Osteocyte (in vitro differentiated cells): ENCODE results near the gene RHOJ. TPM values are rescaled to one million over a fixed set of nuclear protein-coding genes. Genes with fewer than 3 reads are reported as not detected.
A peak's percentile ranks its signal among the peaks of the same experiment; 100 is the strongest.
"Not testable (repeated sequence)": the region's sequence is repeated elsewhere in the genome, so short reads cannot be mapped to it uniquely, and the experiment has no call there.

Experiments
- DNase-seq: peaks from one replicate; pipeline ENCODE4 v3.0.0; 2021; ENCODE audit warnings: mixed read lengths; ENCODE audit not compliant: unreplicated experiment; ENCODE audit errors: extremely low spot score
- H3K27ac Mint-ChIP-seq: one replicate; pipeline ENCODE4 v1.8.0; 2021; ENCODE audit warnings: mild to moderate bottlenecking, mixed read lengths; ENCODE audit not compliant: unreplicated experiment
- H3K27me3 Mint-ChIP-seq: one replicate; pipeline ENCODE4 v1.8.0; 2021; ENCODE audit warnings: mixed read lengths; ENCODE audit not compliant: unreplicated experiment
- H3K36me3 Mint-ChIP-seq: one replicate; pipeline ENCODE4 v1.8.0; 2021; ENCODE audit warnings: mixed read lengths; ENCODE audit not compliant: unreplicated experiment
- H3K4me1 Mint-ChIP-seq: one replicate; pipeline ENCODE4 v1.8.0; 2021; ENCODE audit warnings: mixed read lengths; ENCODE audit not compliant: unreplicated experiment
- H3K4me3 Mint-ChIP-seq: one replicate; pipeline ENCODE4 v1.8.0; 2021; ENCODE audit warnings: mild to moderate bottlenecking, moderate library complexity, mixed read lengths; ENCODE audit not compliant: unreplicated experiment
- H3K9me3 Mint-ChIP-seq: one replicate; pipeline ENCODE4 v1.8.0; 2021; ENCODE audit warnings: mixed read lengths; ENCODE audit not compliant: unreplicated experiment
- CTCF ChIP-seq: fragments of 200-600 bp; sonication (generic); IDR thresholded peaks from 2 replicates; pipeline ENCODE4 v1.5.0; 2021; ENCODE audit warnings: antibody characterized with exemption, mild to moderate bottlenecking, moderate library complexity
- total RNA-seq: library from RNA; stranded (reverse); gene quantifications from 2 replicates; pipeline ENCODE4 v1.2.1, GENCODE V29; 2021

The RHOJ gene
- total RNA-seq, 1 donor from 2014 or later: 69.7 TPM

- H3K27ac Mint-ChIP-seq: no peak overlapping the region
- H3K4me3 Mint-ChIP-seq: no peak overlapping the region
- no peaks in the 10 kb centered on the region for H3K4me1 Mint-ChIP-seq
These were observed 97.8 kb downstream of the RHOJ start for GRCh38 chr14:63301891-63302534.

GRCh38 chr14:63304429-63304828, 100.2 kb downstream of the RHOJ start:
- H3K27me3 Mint-ChIP-seq: peaks cover 17% of the 10 kb centered on the region
- not testable (repeated sequence) for H3K4me1 Mint-ChIP-seq, H3K9me3 Mint-ChIP-seq, H3K27ac Mint-ChIP-seq, DNase-seq, H3K4me3 Mint-ChIP-seq, H3K36me3 Mint-ChIP-seq

More at GRCh38 chr14:63301891-63302534, 97.8 kb downstream of the RHOJ start:
- Mint-ChIP-seq H3K27me3 (peaks cover 6% of the 10 kb centered on the region), H3K9me3 (no peaks in the 10 kb centered on the region), H3K36me3 (no peaks in the 10 kb centered on the region)
- DNase-seq: no peak
- TF ChIP-seq CTCF: no peak

GRCh38 chr14:63308723-63309317, 104.6 kb downstream of the RHOJ start:
- H3K4me3 Mint-ChIP-seq: no peak overlapping the region
- DNase-seq: no peak
- H3K27ac Mint-ChIP-seq: no peak overlapping the region
- no peaks in the 10 kb centered on the region for H3K36me3 Mint-ChIP-seq
- H3K9me3 Mint-ChIP-seq: no peaks in the 10 kb centered on the region
- no peaks in the 10 kb centered on the region for H3K4me1 Mint-ChIP-seq
- TF ChIP-seq CTCF: peak; percentile 56
- H3K27me3 Mint-ChIP-seq: peaks cover 33% of the 10 kb centered on the region

GRCh38 chr14:63318835-63319234, 114.6 kb downstream of the RHOJ start, which contains the start of gene GPHB5:
GPHB5 (minus strand) TSS chr14:63318935; CDS start chr14:63317849, 1,086 bp downstream.
- no peak for DNase-seq
- H3K9me3 Mint-ChIP-seq: no peaks in the 10 kb centered on the region
- no peaks in the 10 kb centered on the region for H3K4me1 Mint-ChIP-seq
- H3K27me3 Mint-ChIP-seq: peaks cover 28% of the 10 kb centered on the region
- no peaks in the 10 kb centered on the region for H3K36me3 Mint-ChIP-seq
- H3K4me3 Mint-ChIP-seq: no peak within 1 kb of the TSS
- no peak within 1 kb of the TSS for H3K27ac Mint-ChIP-seq
- no peak for TF ChIP-seq CTCF

GRCh38 chr14:63322472-63322871, 118.2 kb downstream of the RHOJ start:
- Mint-ChIP-seq H3K4me1 (no peaks in the 10 kb centered on the region), H3K36me3 (no peaks in the 10 kb centered on the region), H3K4me3 (no peak overlapping the region), H3K27me3 (peaks cover 25% of the 10 kb centered on the region), H3K27ac (no peak overlapping the region), H3K9me3 (no peaks in the 10 kb centered on the region)
- no peak for TF ChIP-seq CTCF
- no peak for DNase-seq
